HG02852 (cell line): ENCODE results near the gene GPANK1.
A peak's percentile ranks its signal among the peaks of the same experiment; 100 is the strongest.

Source experiments
- ATAC-seq: cut with Tn5 transposase; IDR thresholded peaks from one replicate; pipeline ENCODE4 v1.9.1; 2021; ENCODE audit warnings: mild to moderate bottlenecking, moderate library complexity; ENCODE audit not compliant: unreplicated experiment

GPANK1 gene

DNA sequence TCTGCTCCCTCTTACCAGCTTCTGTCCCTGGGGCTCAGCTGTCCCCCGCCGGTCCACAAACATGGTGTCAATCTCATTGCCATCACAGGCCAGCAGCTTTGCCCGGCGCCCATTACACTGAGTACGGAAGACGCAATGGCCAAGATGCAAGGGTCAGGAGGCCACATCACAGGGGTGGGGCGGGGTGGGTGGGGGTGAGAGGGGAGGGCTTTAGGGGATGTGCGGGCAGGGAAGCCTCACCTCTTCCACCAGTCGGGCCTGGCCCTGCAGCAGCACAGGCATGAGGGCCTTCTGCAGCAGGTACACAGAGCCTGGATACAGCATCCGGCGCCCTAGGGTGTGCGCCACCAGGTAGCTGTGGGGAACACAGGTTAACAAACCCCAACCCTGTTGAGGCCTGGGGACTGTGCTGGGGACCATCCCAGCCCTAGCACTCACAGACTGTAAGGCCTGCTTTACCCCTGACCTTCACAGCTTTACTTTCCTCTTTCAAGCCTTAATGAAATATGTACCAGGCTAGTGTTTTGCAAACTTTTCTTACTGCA lies 26.8 kb upstream of the GPANK1 start:
- ATAC-seq: no peak

DNA sequence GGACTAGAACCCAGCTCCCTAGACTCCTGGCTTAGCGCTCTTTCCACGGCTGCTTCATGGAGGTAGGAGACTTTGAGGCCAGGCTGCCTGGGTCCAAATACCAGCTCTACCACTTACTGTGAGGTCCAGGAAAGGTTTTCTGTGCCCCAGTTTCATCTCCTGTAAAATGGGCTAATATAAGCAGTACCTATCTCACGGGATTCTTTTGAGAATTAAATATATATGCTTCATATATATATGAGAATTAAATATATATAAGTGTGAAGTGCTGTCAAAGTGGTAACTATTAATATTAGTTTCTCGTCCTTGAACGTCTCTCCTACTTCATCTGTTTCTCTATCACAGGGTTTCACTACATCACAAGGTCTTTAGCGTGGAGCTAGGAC lies 26.3 kb upstream of the GPANK1 start:
- no peak for ATAC-seq

DNA sequence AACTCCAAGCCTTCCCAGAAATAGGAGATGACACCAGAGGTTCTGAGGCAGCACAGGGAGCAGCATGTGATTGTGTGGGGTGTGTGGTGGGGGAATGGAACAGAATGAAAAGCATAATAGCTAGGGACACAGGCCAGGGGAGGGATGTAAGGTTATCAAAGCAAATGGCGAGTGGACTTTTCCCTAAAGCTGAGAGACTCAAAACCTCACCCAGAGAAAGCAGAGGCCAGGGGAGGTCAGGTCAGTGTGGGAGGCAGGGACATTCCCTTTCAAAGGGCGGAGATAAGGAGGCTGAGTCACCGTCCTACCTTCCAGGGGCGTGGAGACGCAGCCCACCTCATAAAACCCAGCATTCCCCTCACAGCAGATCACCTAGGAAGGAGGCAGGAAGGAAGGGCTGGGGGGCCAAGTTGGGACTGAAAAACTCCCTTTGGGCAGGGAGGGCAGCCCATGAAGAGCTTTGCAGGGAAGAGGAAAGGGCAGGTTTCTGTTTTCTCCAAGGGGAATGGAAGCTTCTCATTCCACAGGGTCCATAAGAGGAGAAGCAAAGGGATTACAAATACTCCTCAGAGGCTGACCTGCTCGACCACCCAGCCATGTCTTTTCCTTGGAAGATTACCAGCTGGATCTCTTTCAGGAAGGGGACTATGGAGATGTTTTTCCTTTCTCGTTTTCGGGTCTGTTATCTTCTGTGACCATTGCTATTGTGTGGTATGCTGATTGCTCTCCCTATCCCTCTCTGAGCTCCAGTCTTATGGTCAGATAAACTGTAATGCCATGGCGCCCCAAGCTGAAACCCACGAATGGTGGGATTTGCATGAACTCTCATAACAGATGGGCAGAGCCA lies 25.7 kb upstream of the GPANK1 start:
- no peak for ATAC-seq

DNA sequence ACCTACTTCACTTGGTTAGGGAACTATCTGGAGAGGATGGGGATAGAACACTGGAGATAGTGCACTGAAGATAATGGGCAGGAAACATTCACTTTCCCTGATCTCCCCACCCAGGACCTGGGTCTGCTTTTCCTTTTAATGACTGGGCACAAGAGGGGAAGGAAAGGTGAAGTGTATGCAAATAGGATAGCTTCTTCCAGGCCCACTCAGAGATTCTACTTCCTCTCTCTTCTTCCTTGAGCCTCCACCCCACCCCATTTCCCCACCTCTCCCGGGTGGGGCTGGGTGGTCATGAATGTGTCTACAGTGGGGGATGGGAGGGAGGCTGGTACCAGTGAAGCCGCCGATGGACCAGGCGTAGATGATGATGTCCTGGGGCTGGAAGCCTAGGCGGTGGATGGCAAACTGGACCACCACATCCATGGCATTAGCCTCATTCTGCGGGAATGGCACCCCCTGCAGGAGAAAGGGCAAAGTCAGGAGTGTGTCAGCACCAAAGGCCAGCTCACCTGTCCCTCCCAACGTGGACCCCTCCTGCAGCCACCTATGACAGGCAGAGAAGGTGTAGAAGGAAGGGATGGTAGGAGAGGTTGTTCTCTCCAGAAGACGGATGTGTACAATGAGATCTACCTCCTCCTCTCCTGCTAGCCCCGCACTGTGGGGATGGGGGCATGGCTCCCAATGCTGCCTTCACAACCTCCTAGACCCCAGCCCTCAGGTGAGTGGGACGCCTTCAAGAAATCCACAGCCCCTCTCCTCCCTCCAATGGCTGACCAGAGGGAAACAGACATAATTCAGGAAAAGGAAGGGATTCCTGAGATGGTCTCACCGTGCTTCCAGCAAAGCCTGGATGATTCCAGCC lies 24.7 kb upstream of the GPANK1 start:
- no peak for ATAC-seq

DNA sequence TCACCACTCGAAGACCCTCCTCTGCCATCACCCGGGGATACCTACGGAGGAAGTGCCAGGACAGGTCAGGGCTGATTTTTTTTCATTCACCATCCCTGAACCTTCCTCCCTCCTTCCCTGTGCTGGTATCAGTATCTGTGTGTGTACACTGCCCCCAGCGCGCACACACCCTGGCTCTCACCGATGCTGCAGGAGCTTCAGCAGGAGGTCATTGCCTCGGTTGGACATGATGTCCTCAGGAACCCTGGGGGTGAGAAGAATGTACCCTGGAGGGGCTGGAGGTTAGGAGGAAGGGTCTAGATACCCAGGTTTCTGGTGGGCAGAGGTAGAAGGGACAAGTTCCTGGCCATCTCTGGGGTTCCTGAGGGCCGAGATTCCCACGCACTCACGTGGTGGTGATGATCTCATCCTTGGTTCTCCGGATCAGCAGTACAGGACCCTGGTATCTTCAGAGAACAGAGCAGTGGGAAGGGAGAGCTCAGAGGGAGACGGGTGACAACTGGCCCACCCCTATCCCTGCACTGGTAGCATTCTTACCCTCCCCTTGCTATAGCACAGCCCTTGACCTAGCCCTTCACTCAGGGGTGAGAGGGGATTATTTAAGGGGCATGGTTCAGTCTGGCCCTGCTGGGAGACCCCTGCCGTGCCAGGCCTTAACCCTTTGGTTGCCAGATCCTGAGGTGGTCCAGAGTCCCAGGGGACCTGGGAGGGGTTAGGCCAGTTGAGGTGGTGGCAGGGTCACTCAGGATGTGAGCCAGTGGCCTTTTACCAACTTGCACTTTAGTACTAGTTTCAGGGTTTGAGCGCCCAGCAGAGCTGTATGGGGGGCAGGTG lies 23.3 kb upstream of the GPANK1 start:
- no peak for ATAC-seq

DNA sequence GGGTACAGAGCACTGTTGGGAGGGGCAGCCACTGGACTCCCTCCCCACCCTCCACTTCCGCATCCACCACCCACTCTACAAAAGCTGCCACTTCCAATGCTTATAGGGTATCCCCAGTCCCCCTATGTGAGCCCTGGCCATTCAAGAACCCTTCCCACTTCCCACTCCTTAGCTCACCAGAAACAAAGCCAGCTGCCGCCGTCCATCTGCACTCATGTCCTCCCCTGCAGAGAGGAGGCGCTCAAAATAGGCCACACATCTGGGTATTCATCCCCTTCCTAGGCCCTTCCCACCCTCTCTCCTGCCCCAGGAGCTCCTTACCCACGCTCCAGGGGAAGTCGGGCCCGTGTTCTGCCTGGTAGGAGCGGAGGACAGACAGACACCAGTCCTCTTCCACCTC lies 22.5 kb upstream of the GPANK1 start:
- no peak for ATAC-seq

DNA sequence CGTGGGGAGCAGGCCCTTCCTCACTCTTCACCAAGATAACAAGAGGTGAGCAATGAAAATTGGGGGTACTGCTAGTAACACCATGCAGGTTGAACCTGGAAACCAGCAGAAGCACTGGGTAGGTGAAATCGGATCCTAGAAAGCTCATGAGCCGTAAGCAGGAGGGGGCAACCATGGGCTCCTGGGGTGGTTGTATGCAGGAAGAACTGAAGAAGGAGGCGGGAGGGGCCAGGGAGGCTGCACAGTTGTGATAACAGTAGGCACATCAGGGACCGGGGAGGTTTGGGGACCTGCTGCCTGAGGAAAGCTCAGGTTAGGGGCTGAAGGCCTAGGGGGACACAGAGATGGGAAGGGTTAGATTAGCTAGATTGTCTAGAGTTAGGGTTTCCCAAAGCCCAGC lies 21.7 kb upstream of the GPANK1 start:
- no peak for ATAC-seq

DNA sequence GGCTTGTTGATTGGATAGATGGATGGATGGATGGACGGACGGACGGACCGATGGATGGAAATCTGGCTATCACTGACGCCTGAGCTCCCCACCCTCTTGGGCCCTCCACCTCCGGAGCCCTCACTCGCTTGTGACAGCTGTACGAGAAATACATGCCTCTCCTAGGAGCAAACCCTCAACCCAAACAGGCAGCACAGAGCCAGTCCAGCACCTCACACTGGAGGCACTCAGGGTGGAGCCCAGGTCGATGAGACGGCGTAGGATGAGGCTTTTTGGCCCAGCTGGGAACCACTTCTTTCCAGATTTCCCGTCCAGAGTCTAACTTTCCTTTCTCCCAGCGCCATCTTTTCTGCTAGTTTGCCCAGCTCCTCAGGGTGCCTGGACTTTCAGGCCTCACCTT lies 18.8 kb upstream of the GPANK1 start:
- no peak for ATAC-seq

DNA sequence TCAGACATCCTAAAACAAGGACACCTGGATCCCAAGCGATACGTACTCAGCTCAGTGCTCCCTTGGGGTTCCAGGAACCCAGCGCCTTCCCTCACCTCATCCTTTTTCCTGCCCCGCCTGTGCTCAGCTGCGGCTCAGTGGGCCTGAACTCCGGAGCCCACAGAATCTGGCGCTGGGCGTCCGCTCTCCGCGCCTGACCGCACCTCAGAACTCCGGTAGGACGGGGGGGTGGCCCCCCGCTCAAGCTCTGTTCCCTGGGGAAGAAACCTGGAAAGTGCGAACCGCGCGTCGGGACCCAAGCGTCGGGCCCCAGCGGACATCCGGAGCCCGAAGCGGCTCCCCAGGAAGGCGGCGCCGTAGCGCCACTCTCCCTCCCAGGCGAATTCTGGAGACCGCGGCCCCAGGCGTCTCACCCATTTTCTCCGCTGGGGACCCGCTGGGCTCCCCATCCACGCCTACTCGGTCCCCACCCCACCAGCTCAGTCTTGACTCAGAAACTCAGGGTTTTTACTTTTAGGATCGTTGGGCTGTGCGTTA lies 16.4 kb upstream of the GPANK1 start:
- no peak for ATAC-seq

DNA sequence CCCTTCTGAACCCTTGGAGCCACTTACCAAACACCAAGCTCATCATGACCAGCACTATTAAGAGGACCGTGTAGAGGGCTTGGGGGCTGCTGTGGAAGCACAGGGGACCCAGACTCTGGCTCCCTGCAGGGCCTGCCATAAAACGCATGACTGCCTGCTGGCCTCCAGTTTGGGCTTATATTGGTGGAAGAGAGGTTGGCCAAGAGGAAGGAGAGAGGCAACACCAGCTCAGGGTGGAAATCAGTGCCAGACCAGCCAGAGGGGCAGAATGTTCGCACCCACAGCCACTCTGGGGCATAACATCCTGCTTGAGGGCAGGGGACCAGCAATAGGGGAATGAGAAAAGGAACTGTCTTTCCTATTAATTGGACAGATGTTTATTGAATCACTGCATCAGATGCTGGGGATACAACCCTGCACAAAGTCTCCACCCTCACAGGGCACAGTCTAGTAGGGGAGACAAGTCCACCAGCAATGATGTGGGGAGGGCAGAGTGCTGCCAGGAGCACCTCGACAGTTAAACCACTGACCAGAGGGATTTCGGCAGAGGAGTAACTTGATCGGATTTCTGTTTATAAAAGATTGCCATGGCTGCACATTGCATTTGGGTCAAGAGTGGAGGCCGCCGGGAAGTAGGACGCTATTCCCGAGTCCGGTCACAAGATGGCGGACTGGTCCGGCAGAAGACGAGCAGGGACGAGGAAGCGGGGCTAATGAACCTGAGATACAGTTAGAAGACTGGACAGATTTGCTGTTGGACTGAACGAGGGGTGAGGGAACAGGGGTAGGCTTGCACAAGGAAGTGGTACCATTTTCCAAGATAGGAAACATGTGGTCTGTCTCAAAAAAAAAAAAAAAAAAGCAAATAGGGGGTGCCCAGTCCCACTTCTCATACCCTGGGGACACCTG lies 15.7 kb upstream of the GPANK1 start, which contains the start of gene LY6G5C:
Gene LY6G5C, minus strand, starts transcription at position 842 of the 909 bp plus-strand sequence. Its CDS starts 694 bp downstream, at position 148.
- no peak for ATAC-seq

DNA sequence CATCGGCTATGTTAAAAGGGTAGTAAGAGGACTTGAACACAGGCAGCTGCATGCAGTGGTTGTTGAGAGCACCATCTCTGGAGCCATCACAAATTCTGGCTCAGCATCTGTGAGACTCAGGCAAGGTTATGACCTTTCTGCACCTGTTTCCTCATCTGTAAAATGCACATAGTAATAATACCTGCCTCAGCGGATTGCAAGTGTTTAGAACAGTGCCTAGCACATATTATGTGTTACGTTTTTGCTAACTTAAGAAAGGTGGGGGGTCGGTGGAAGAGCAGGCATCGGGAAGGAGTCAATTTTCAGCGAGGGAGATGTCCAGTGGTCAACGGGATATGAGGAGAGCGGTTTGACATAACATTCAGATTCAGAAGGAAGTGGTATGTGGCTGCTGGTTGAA lies 13.2 kb upstream of the GPANK1 start:
- ATAC-seq: no peak

DNA sequence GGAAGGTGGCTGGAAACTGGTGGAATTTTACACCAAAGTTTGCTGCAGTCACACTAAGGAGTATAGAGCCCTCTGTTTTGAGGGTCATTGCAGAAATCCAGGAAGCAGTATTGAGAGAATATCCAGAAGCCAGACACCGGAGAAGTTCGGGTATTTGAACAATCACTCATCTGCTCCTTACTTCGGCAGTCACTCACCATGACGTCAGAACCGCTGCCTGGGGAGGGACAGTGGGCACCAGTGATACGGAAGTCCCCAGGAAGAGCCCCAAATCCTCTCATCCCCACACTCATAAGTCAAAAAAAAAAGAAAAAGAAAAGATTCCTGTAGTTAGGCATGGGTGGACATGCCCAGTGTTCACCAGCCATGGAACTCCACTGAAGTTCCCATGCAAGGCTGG lies 12.1 kb upstream of the GPANK1 start:
- no peak for ATAC-seq

DNA sequence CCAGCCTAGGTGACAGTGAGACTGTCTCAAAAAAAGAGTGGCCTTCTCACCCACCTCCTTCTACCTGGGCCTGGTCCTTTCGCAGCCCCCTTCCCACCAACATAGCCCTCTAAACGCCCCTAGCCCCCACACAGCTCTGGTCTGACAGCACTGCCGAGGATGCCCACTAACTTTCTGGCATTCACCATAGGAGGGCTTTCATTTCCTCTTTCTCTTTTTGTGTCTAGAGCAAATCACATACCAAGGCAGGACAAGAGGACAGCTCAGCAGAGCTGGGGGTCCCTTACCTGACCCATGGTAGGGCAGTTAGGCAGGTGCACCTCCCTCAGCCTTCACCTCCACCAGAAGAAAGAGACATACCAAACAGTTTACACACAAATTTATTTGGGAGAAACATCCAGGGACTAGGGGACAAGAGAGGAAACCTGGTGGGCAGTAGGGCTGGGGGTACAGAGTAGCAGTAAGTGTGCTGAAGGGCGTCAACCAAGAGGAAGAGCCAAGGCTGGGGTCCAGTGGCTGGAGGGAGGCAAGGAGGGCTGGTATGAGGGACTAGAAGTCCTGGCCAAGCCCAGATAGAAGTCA lies 11.6 kb upstream of the GPANK1 start:
- ATAC-seq: no peak

DNA sequence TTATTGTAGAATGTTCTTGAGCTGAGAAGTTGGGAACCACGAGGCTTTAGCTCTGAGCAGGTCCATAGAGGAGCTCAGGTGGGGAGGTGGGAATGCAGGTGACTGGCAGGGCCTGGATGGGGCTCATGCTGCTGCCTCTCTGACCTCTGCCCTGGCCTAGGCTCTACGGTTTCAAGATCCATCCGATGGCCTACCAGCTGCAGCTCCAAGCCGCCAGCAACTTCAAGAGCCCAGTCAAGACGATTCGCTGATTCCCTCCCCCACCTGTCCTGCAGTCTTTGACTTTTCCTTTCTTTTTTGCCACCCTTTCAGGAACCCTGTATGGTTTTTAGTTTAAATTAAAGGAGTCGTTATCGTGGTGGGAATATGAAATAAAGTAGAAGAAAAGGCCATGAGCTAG lies 4.9 kb upstream of the GPANK1 start, which contains the start of gene LY6G5B:
Gene LY6G5B, plus strand, starts transcription at position 301 of the 400 bp plus-strand sequence. CDS start 975 bp downstream, outside the sequence.
- ATAC-seq: no peak

DNA sequence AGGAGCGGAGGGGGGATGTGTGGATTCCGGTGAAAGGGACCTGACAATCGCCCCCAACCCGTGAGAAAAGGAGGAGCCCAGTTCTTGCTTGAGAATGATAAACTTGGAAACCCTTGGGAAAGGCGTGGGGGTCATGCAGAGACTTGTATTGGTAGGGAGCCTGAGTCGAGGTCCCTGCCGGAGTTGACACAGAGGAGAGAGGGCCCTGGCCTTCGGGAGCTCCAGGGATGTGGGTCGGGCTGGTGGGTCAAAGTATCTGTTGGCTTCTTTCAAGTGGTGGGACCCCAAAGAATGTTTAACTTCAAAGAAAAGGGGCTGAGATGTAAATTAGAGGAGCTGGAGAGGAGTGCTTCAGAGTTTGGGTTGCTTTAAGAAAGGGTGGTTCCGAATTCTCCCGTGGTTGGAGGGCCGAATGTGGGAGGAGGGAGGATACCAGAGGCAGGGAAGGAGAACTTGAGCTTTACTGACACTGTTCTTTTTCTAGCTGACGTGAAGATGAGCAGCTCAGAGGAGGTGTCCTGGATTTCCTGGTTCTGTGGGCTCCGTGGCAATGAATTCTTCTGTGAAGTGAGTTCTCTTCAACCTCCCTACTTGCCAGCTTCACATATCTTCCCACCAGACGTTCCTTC lies 1.7 kb upstream of the GPANK1 start:
- no peak for ATAC-seq

DNA sequence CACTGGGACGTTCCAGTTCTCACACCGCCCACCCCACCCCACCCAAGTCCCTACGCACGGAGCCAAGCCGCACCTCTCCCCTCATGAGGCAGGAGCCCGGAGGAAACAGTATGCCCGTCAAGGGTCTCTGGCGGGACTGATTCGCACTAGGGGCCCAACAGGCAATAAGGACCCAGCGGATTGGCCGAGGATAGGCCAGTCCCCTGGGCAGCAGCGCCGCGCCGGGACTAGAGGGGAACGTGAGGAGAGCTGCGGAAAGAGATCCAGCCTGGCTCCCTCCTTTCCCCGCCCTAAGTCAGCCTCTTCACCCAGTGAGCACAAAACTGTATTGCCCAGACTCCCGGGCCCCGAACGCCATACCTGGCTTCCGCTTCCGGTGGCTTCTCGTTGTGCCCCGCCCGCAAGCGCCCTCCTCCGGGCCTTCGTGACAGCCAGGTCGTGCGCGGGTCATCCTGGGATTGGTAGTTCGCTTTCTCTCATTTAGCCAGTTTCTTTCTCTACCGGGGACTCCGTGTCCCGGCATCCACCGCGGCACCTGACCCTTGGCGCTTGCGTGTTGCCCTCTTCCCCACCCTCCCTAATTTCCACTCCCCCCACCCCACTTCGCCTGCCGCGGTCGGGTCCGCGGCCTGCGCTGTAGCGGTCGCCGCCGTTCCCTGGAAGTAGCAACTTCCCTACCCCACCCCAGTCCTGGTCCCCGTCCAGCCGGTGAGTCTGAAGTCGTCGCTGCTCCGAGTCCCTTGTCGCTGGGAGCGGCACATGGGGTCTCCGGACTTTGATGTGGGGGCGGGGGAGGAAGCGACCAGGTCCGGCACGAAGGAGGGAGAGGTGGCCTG lies 922 bp upstream of the GPANK1 start, which contains the start of gene CSNK2B:
Gene CSNK2B, plus strand, starts transcription at position 580 of the 836 bp plus-strand sequence. CDS start 752 bp downstream, outside the sequence.
- peak; percentile 78 for ATAC-seq

DNA sequence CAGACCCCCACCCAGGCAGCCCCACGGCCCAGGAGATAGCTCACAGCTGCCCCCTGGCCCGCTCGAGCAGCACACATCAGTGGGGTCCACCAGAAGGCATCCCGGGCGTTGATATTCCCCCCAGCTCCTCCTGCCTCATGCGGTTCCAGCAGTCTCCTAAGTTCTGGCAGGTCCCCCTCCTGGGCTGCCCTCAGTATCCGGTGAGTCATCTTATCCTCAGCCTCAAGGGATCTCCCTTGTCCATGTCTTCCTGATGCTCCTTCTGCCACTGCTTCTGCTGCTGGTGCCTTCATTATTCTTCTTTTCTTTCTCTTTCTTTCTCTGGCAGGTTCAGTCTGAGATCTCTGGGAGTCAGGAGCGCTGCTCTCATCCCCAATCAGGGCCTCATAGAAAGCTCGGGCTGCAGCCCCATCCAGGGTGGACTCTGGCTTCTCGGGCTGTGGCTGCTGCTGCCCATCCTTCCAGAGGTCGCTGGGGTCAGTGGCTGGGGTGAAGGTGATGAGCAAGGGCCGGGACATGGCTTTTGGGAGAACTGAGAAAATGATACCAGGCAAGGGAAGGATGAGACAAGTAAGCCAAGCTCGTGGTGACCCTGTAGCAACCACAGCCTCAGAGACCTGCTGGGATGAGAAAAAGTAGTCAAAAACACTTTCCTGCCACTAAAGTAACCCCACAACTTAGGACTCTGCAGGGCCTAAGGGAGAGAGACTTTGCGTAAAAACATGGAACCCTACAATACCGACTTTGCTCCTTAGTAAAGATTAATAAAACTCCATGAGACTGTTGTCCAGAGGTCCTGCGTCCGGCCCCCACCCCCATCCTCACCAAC lies 622 bp downstream of the GPANK1 start:
- ATAC-seq: no peak
